ENCODE data around the gene ADAMTS6.

Gene ADAMTS6

DNA sequence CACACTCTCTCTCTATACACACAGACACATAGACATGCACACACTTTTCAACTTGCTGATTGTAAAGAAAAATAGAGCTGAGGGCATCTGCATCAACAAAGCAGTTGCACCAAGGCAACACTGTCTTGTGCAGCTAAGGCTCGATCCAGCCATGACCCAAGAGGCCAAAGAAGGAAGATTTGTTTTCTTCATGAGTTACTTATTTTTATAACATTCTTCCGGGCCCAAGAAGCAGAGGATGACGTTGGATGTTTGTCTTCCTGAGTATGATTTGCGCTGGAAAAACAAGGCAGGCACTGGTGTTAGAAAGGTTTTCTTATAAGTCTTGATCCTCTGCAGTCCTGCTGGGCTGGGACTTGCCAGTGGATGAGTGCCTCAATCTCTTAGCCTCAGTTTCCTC, 344.1 kb downstream of the ADAMTS6 start:
- Histone ChIP-seq H3K79me2 (ENCODE audit: control insufficient read depth, insufficient read depth, low read length, unreplicated experiment) (no peaks in the 10 kb centered on the region), H3K4me1 (ENCODE audit: control insufficient read depth, insufficient read depth, low read length, unreplicated experiment) (peaks cover 14% of the 10 kb centered on the region), H3K27ac (ENCODE audit: low read depth, low read length) (no peak overlapping the region), H3K27me3 (ENCODE audit: insufficient read depth, low read length) (no peaks in the 10 kb centered on the region), H2AFZ (ENCODE audit: low read length, unreplicated experiment) (peak overlapping the region; percentile 50), H3K4me3 (ENCODE audit: low read depth, low read length) (no peak overlapping the region), H3K36me3 (ENCODE audit: insufficient read depth, low read length) (no peaks in the 10 kb centered on the region)

DNA sequence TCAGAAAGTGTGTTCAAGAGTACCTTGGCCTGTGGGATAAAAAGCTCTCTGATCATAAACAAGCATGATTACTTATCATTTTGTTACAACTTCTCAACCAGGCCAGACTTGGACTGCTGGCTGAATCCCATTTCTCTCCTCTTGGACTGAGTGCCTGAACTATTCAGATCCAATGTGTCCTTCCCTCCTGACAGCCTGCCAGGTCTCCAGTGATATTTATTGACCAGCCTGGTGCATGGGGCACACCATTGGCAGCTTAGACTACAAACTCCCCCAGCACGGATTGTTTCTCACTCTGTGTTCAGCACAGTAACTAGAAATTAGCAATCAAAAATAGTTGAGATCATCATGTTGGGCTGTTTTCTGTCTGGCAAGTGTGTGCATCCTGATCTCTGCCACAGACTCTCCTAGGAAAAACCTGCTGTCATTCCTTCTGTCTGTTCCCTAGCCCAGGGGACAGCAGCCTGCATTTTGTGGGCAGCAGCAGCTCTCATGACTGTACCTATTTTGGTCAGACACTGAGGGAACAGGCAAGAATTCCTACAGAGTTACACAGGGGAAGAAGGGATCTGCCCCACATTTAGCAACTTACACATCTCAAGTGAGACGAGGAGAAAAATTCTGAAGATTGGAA, 348.1 kb downstream of the ADAMTS6 start:
- Histone ChIP-seq H3K4me3 (ENCODE audit: low read depth, low read length) (no peak overlapping the region), H3K36me3 (ENCODE audit: insufficient read depth, low read length) (no peaks in the 10 kb centered on the region), H3K79me2 (ENCODE audit: control insufficient read depth, insufficient read depth, low read length, unreplicated experiment) (no peaks in the 10 kb centered on the region), H3K27me3 (ENCODE audit: insufficient read depth, low read length) (no peaks in the 10 kb centered on the region), H3K4me1 (ENCODE audit: control insufficient read depth, insufficient read depth, low read length, unreplicated experiment) (no peaks in the 10 kb centered on the region), H2AFZ (ENCODE audit: low read length, unreplicated experiment) (no peak overlapping the region), H3K27ac (ENCODE audit: low read depth, low read length) (no peak overlapping the region)

DNA sequence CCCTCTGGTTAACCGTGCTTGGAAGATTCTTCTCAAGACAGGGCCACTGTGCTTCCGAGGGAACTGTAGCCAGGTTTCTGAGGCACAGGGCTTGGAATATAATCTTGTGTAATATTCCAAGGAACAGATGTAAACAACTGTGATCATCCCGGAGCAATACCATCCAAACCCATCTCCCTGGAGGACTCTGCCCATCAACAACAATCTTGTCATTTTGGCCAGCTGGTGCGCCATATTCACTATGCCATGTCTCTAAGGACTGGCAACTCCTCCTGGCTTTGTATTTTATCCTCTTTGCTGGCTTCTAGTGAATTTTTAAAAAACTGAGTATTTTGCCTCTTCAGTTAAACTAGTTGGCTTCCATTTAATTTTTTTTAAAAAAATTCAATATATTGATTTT, 349.3 kb downstream of the ADAMTS6 start:
- Histone ChIP-seq H3K36me3 (ENCODE audit: insufficient read depth, low read length) (no peaks in the 10 kb centered on the region), H3K4me3 (ENCODE audit: low read depth, low read length) (no peak overlapping the region), H3K79me2 (ENCODE audit: control insufficient read depth, insufficient read depth, low read length, unreplicated experiment) (no peaks in the 10 kb centered on the region), H3K27me3 (ENCODE audit: insufficient read depth, low read length) (no peaks in the 10 kb centered on the region), H2AFZ (ENCODE audit: low read length, unreplicated experiment) (no peak overlapping the region), H3K27ac (ENCODE audit: low read depth, low read length) (no peak overlapping the region), H3K4me1 (ENCODE audit: control insufficient read depth, insufficient read depth, low read length, unreplicated experiment) (peaks cover 3% of the 10 kb centered on the region)

DNA sequence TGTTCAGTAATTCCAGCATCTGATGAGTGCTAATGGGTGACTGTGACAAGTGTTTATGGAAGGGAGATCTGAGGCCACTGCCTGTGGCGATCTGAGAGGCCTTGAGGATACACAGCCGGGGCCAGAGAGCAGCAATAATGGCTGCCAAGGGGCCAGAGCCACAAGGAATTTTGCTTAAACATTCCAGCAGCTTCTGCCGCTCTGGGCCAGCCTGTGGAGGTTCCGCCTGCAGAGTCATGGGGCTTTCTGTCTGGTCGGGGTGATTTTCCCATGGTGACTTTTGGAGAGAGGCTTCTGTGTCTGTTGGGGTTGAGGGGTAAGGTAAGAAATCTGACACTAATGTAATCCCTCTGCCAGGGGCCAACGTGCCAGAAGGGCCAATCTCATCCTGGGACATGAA, 353.5 kb downstream of the ADAMTS6 start:
- Histone ChIP-seq H3K27ac (ENCODE audit: low read depth, low read length) (no peak overlapping the region), H3K27me3 (ENCODE audit: insufficient read depth, low read length) (no peaks in the 10 kb centered on the region), H3K79me2 (ENCODE audit: control insufficient read depth, insufficient read depth, low read length, unreplicated experiment) (no peaks in the 10 kb centered on the region)

DNA sequence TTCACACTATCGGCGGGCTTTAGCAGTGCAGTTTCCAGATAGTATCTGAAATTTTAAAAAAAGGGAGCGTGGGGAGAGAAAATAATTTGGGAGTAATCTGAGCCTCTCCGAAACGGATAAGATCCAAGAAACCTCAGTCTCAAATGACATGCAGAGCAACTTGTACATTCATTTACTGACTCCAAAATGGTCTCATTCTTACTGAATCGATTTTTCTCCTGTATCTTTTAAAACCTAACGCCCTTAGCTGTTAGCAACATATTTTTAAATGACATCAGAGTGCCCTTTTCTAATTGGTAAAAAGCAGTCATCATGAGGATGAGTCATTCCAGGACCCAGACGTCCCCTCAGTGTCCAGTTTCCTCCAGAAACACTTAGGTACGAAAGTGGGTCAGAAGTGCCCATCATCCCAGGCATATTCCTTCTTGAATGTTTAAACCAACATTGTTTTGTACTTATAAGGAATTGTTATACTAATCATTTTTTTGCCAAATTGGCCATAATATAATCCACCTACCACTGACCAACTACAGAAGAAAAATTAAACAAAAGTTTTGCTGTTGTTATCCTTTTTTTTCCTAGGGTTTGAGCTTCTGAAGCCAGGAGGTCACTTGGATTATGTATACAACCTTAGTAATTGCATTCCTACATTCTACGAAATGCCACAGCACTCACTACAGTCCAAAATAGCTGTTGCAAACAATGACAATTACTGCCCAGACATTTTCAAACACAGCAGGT, 354.4 kb downstream of the ADAMTS6 start:
- peak overlapping the region; percentile 4; the same call in 1 of the 2 replicates for H3K27ac ChIP-seq (ENCODE audit: low read depth, low read length)

More for the DNA sequence above, 353.5 kb downstream of the ADAMTS6 start:
- no peaks in the 10 kb centered on the region for H3K36me3 ChIP-seq (ENCODE audit: insufficient read depth, low read length)
- H3K4me1 ChIP-seq (ENCODE audit: control insufficient read depth, insufficient read depth, low read length, unreplicated experiment) = peaks cover 10% of the 10 kb centered on the region
- H3K4me3 ChIP-seq (ENCODE audit: low read depth, low read length) = no peak overlapping the region
- no peak overlapping the region for H2AFZ ChIP-seq (ENCODE audit: low read length, unreplicated experiment)

DNA sequence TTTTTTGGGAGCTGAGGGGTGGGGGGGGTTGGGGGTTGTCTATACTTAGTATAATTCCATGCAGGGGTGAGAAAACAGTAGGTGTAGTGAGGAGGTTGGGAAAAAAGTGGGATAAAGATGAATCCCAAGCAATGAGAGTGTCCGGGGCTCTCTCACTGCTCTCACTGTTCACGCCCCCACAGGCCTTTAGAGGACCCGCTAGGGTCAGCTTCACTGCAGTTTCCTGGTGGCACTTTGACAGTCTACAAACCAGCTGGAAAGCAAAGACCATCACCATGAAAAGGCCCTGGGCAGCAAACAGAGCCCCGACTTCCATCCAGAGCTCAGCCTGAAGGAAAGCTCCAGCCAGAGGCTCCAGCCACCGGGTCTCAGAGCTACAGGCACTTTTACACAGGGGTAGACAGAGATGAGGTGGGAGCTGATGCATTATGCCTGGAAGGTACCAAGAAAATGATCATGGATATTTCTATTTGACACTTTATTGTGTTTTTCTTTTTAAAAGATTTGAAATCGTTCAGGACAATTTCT, 355.1 kb downstream of the ADAMTS6 start:
- Histone ChIP-seq H3K4me1 (ENCODE audit: control insufficient read depth, insufficient read depth, low read length, unreplicated experiment) (peaks cover 11% of the 10 kb centered on the region), H3K36me3 (ENCODE audit: insufficient read depth, low read length) (no peaks in the 10 kb centered on the region), H3K27me3 (ENCODE audit: insufficient read depth, low read length) (no peaks in the 10 kb centered on the region), H2AFZ (ENCODE audit: low read length, unreplicated experiment) (peak overlapping the region; percentile 35), H3K4me3 (ENCODE audit: low read depth, low read length) (peak overlapping the region; percentile 35; the same call in 1 of the 2 replicates), H3K27ac (ENCODE audit: low read depth, low read length) (0 out of 2 replicates have a peak overlapping the region, but pooled peaks have one; percentile 4), H3K79me2 (ENCODE audit: control insufficient read depth, insufficient read depth, low read length, unreplicated experiment) (no peaks in the 10 kb centered on the region)

More for the DNA sequence above, 354.4 kb downstream of the ADAMTS6 start:
- Histone ChIP-seq H3K36me3 (ENCODE audit: insufficient read depth, low read length) (no peaks in the 10 kb centered on the region), H3K4me3 (ENCODE audit: low read depth, low read length) (peak overlapping the region; percentile 35; the same call in 1 of the 2 replicates), H2AFZ (ENCODE audit: low read length, unreplicated experiment) (peak overlapping the region; percentile 35), H3K27me3 (ENCODE audit: insufficient read depth, low read length) (no peaks in the 10 kb centered on the region), H3K4me1 (ENCODE audit: control insufficient read depth, insufficient read depth, low read length, unreplicated experiment) (peaks cover 10% of the 10 kb centered on the region), H3K79me2 (ENCODE audit: control insufficient read depth, insufficient read depth, low read length, unreplicated experiment) (no peaks in the 10 kb centered on the region)

DNA sequence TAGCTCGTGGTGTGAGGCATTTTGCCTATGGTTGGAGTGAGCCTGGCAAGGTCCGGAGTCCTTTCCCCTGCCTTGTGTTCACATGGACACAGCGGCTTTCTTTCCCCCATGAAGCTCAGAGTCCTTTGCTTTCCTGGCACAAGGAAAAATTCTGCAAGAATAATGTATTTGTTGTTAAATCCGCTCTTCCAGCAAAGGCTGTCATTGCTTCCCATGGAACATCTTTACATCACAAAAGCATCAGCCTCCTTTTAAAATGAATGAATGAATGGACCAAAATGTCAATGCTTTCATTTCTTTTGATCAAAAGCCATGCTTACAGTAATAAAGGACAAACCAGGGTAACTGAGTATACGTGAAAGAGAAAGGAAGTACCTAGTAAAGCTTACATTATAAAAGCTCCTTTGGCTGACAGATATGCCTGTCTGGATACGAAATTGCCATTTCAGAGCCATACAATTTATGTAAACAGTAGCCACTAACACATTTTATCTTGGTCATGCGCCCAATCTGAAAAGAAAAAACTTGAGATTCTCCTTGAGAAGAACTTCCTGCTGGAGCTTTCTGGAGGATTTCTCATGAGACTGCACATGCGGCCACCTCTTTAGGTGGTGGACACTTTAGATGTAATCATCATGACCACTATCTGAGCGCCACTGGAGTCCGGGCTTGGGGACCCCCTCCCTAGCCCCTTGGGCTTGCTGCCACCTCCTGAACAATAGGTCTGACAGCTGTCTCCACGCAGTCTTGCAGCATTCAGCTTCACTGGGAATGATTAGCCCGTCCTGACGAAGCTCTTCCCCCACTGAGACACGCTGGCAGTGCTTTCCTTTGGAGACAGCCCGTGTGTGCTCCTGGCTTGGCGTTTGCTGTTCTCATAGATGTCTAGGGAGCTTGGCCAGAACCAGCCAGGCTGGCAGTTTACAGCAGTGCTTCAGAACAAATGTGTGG, 355.9 kb downstream of the ADAMTS6 start:
- Histone ChIP-seq H3K4me1 (ENCODE audit: control insufficient read depth, insufficient read depth, low read length, unreplicated experiment) (peaks cover 13% of the 10 kb centered on the region), H3K36me3 (ENCODE audit: insufficient read depth, low read length) (no peaks in the 10 kb centered on the region), H3K27ac (ENCODE audit: low read depth, low read length) (no peak overlapping the region), H3K27me3 (ENCODE audit: insufficient read depth, low read length) (no peaks in the 10 kb centered on the region), H3K4me3 (ENCODE audit: low read depth, low read length) (no peak overlapping the region), H3K79me2 (ENCODE audit: control insufficient read depth, insufficient read depth, low read length, unreplicated experiment) (no peaks in the 10 kb centered on the region), H2AFZ (ENCODE audit: low read length, unreplicated experiment) (peak overlapping the region; percentile 35)

DNA sequence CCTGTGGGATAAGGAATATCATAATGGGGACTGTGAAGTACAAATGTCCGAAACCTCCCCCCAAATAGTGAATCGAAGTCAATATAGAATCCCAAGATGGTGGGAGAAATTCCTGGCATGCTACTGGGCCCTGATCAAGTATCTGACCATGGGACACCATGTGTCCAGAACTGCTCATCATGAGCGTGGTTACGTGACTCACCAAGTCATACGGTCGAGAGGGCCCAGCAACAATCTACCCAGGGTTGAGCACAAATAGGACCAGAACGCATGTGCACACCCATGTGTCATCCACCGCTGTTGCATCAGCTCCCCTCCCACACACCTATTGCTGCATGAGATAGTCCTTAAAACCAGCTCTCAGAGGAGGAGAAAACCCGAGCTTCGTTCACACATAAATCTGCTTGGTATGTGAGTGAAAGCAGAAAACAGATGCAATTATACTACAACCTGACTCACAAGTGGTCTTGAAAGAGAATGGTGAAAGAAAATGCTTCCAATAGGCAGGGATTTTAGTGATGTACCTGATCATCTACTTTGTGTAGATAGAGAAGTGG, 359.8 kb downstream of the ADAMTS6 start:
- Histone ChIP-seq H3K79me2 (ENCODE audit: control insufficient read depth, insufficient read depth, low read length, unreplicated experiment) (no peaks in the 10 kb centered on the region), H3K27me3 (ENCODE audit: insufficient read depth, low read length) (no peaks in the 10 kb centered on the region), H3K36me3 (ENCODE audit: insufficient read depth, low read length) (peaks cover 4% of the 10 kb centered on the region; the same call in 1 of the 2 replicates), H3K4me1 (ENCODE audit: control insufficient read depth, insufficient read depth, low read length, unreplicated experiment) (peaks cover 8% of the 10 kb centered on the region), H3K27ac (ENCODE audit: low read depth, low read length) (no peak overlapping the region), H2AFZ (ENCODE audit: low read length, unreplicated experiment) (no peak overlapping the region), H3K4me3 (ENCODE audit: low read depth, low read length) (no peak overlapping the region)

DNA sequence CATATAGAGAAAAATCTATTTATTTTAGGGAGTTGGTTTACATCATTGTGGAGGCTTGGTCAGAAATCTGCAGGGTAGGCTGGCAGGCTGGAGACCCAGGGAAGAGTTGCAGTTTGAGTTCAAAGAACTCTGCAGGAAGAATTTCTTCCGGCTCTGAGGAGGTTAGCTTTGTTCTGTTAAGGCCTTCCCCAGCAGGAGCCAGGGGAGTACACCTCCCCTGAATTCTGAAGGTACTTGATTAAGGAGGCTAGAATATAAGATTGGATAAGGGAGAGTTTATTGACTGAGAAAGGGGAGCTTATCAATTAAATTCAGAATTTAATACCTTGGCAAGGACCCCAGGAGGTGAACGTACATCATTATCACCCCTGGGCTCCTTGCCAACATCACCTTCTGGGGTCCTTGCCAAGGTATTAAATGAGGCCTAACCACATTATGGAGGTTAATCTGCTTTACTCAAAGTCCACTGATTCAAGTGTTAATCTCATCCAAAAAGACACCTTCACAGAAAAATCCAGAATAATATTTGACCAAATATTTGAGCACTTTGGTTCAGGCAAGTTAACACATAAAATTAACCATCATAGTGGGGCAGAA, 361.3 kb downstream of the ADAMTS6 start:
- no peaks in the 10 kb centered on the region for H3K27me3 ChIP-seq (ENCODE audit: insufficient read depth, low read length)

More for the DNA sequence above, 361.3 kb downstream of the ADAMTS6 start:
- peaks cover 4% of the 10 kb centered on the region; the same call in 1 of the 2 replicates for H3K36me3 ChIP-seq (ENCODE audit: insufficient read depth, low read length)
- H3K79me2 ChIP-seq (ENCODE audit: control insufficient read depth, insufficient read depth, low read length, unreplicated experiment) = no peaks in the 10 kb centered on the region
- H3K4me1 ChIP-seq (ENCODE audit: control insufficient read depth, insufficient read depth, low read length, unreplicated experiment) = peaks cover 4% of the 10 kb centered on the region
- H3K4me3 ChIP-seq (ENCODE audit: low read depth, low read length) = no peak overlapping the region
- H3K27ac ChIP-seq (ENCODE audit: low read depth, low read length) = no peak overlapping the region
- H2AFZ ChIP-seq (ENCODE audit: low read length, unreplicated experiment) = no peak overlapping the region

Data from ACC112 (cell line).